Kidney (tissue), 19 donors: ENCODE measurements around the gene TBC1D3H. TPM values are rescaled to one million over a fixed set of nuclear protein-coding genes. Genes with fewer than 3 reads are reported as not detected.
"Not testable (repeated sequence)": the region's sequence is repeated elsewhere in the genome, so short reads cannot be mapped to it uniquely, and the experiment has no call there.

Experiments
- DNase-seq, 5 donors: peaks; one replicate each; pipeline ENCODE4 v3.0.0-alpha.2; 2013 to 2020
- FAIRE-seq: peaks from 2 replicates; lab custom pipeline; 2012; peaks lifted over from hg19 to GRCh38; lab: Jason Lieb, UNC
- H3K27ac ChIP-seq, 2 donors: one replicate each; pipeline ENCODE4 v1.7.0; 2013; ENCODE audit warnings: low read depth in 2 of 2, low read length in 2 of 2, inconsistent platforms in 1 of 2
- H3K27me3 ChIP-seq: one replicate; pipeline ENCODE4 v1.7.1; 2013; ENCODE audit warnings: low read length, inconsistent platforms; ENCODE audit not compliant: control insufficient read depth, insufficient read depth
- H3K36me3 ChIP-seq, 3 donors: one replicate each; pipeline versions ENCODE4 v1.7.0 to v1.7.1; 2013; ENCODE audit warnings: low read length in 3 of 3, control low read depth in 1 of 3, inconsistent platforms in 1 of 3; ENCODE audit not compliant: insufficient read depth in 3 of 3, control insufficient read depth in 2 of 3
- H3K4me1 ChIP-seq, 3 donors: one replicate each; pipeline versions ENCODE4 v1.7.0 to v1.7.1; 2013; ENCODE audit warnings: low read length in 3 of 3, inconsistent platforms in 1 of 3, low read depth in 1 of 3; ENCODE audit not compliant: control insufficient read depth in 2 of 3, insufficient read depth in 2 of 3
- H3K4me3 ChIP-seq, 3 donors: one replicate each; pipeline versions ENCODE4 v1.7.0 to v1.8.1; 2013; ENCODE audit warnings: low read length in 3 of 3, control low read depth in 1 of 3, inconsistent platforms in 1 of 3
- H3K9ac ChIP-seq, 3 donors: one replicate each; pipeline versions ENCODE4 v1.7.0 to v1.7.1; 2013; ENCODE audit warnings: low read length in 3 of 3, control low read depth in 1 of 3, inconsistent platforms in 1 of 3
- H3K9me3 ChIP-seq, 3 donors: one replicate each; pipeline versions ENCODE4 v1.7.0 to v1.7.1; 2013; ENCODE audit warnings: low read length in 3 of 3, control low read depth in 1 of 3, inconsistent platforms in 1 of 3; ENCODE audit not compliant: control insufficient read depth in 2 of 3, insufficient read depth in 1 of 3
- intact Hi-C: fragments of 100-400 bp; cut with DNase I; formaldehyde crosslinking; loops from one replicate; pipeline ENCODE4 v1.11.1; 2022
- long read RNA-seq, 10 donors: library from polyadenylated mRNA in 1 of 10; unstranded in 1 of 10; transcript quantifications; one replicate each; pipeline ENCODE4 v2.0.0 and lab custom pipeline, GENCODE V29; 2021 to 2026
- polyA plus RNA-seq: library from polyadenylated mRNA; stranded (reverse); fragments of 350-450 nt; fragmentation: Illumina TruSeq; extraction: RNeasy Lipid Tissue Mini Kit (QIAGEN cat#74804); gene quantifications from one replicate; pipeline ENCODE4 v1.2.3, GENCODE V29; 2014; ENCODE audit warnings: low read depth, low replicate concordance; ENCODE audit not compliant: insufficient read depth
- total RNA-seq: library from RNA; stranded (reverse); fragmentation: NEBNext Ultra II Directional; extraction: Animal tissue kit (Norgen Biotek cat#: 25700); gene quantifications from one replicate; pipeline ENCODE4 v1.2.1, GENCODE V29; 2021
- donor health status: control.
- donor health status: control.
- donor health status: DM: yes; HTN: yes; CAD: no.
- donor health status: Normal renal cell carcinoma (clear cell type).

Gene TBC1D3H
- total RNA-seq, result not detected
- not detected for polyA plus RNA-seq
- long read RNA-seq, donor 1, result 0 reads
- long read RNA-seq, donor 2, result 0 reads
- long read RNA-seq, donor 3, result 0 reads
- long read RNA-seq, donor 4, result 0 reads
- long read RNA-seq, donor 5, result 0 reads
- long read RNA-seq, donor 6, result 0 reads
- long read RNA-seq, donor 7, result 0 reads
- long read RNA-seq, donor 8, result 0 reads
- long read RNA-seq, donor 9, result 0 reads
- long read RNA-seq, donor 10, result 0 reads

DNA sequence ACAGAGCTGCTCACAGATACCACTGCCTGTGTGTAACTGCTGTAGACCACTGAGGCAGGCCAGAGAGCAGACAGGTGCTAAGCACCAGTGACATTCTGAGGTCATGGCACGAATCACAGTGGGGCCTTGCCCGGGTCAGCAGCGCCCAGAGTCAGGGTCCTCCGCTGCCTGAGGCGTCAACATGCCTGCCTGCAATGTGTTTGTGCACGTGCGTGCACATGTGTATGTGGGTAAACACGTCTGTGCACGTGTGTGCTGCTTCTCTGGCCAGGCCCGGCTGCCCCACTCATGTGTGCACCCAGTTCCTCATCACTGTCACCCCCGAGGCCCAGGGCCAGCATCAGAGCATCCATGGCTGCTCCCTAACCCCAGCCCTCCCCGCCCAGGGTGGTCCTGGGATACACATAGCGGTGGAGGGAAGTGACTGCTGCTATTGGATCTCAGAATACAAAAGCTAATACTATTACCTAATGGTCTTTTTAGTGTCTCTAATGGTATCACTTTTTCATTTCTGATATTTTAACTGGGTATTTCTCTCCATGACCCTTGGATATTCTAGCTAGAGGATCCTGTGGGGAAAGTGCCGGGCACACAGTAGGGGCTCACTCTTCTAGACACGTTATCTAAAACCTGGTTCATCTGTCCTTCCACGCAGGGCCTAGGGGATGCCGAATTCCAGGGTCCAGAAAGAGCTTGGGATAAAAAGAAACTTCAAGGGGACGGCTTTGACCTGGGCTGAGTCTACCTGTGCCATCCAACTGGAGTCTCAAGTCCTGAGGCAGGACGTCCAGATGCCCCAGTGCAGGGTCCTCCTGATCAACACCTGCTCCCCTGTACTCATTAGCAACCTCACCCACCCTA lies at the start of gene TBC1D3H:
Gene TBC1D3H, minus strand, starts transcription at position 51 of the 861 bp plus-strand sequence. CDS start 1,540 bp downstream, outside the sequence.
- H3K27me3 ChIP-seq, intact Hi-C loops, DNase-seq, H3K9me3 ChIP-seq, H3K4me3 ChIP-seq, H3K36me3 ChIP-seq, H3K27ac ChIP-seq, H3K9ac ChIP-seq, H3K4me1 ChIP-seq, FAIRE-seq: not testable (repeated sequence)

DNA sequence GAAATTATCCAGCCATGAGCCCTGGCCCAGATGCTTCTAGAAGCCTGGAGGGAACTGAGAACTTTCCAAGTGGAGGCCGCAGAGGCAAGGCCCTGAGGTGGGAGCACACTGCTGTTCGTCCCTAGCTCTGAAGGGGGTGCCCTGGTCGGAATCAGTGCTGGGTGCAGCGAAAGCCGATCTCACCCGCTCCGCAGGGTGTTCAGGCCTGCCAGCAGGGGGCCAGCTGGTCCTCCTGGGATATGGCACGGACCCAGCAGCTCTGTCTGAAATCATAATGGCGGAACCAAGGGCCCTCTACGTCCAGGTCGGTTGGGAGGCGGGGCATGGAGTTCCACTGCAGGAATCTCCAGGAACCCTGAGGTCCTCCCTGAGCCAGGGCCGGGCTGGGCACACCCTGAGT lies 40.7 kb upstream of the TBC1D3H start:
- not testable (repeated sequence) for FAIRE-seq

DNA sequence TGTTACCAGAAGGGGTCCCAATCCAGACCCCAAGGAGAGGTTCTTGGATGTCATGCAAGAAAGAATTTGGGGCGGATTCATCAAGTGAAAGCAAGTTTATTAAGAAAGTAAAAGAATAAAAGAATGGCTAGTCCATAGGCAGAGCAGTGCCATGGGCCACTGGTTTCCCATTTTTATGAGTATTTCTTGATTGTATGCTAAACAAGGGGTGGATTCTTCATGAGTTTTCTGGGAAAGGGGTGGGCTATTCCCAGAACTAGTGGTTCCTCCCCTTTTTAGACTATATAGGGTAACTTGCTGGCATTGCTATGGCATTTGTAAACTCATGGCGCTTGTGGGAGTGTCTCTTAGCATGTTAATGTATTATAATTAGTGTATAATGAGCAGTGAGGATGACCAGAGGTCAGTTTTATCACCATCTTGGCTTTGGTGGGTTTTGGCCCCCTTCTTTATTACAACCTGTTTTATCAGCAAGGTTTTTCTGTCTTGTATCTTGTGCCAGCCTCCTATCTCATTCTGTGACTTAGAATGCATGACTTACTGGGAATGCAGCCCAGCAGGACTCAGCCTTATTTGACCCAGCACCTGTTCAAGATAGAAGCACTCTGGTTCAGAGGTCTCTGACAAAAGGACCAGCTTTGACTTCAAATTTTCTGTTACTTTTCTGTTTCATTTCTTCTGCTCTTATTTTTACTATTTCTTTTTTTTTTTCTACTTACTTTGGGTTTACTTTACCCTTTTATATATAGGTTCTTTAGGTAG lies 27.1 kb upstream of the TBC1D3H start:
- H3K4me3 ChIP-seq, H3K27me3 ChIP-seq, H3K27ac ChIP-seq, H3K9me3 ChIP-seq, H3K4me1 ChIP-seq, DNase-seq, H3K9ac ChIP-seq, intact Hi-C loops, H3K36me3 ChIP-seq, FAIRE-seq: not testable (repeated sequence)

More for the DNA sequence above, 40.7 kb upstream of the TBC1D3H start:
- H3K4me1 ChIP-seq, H3K27ac ChIP-seq, H3K9me3 ChIP-seq, H3K27me3 ChIP-seq, H3K4me3 ChIP-seq, H3K36me3 ChIP-seq, DNase-seq, H3K9ac ChIP-seq, intact Hi-C loops: not testable (repeated sequence)

DNA sequence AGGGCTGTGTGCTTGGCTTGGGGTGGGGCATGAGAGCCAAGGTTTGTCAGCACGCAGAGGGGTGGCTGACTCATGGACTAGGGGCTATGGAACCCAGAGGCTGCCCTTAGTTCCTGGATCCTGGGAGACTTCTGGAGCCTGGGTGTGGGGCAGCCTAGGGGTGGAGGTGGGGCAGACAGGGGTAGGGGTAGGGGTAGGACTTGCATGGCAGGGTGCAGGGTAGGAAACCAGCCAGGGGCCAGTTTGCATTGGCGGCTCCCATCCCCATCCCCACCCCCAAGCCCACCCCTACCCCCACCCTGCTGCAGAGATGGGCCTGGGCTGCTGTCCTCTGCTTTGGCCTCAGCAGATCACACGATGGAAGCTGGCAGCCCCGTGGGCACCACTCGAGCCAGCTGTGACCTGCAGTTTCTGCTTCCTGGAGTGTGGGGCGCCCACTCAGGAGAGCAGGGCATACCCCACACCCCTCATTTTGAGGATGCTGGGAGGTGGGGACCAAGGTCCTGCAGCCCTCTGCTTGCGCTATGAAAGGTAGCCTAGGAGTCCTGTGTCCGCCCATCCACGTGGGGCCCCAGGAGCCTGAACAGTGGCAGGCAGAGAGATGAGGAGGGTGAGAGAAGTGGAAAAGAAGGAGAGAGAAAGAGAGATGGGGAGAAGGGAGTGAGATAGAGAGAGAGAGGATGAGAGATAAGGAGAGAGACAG lies 2.9 kb upstream of the TBC1D3H start:
- H3K9ac ChIP-seq, H3K27ac ChIP-seq, H3K9me3 ChIP-seq, H3K4me1 ChIP-seq, H3K4me3 ChIP-seq, intact Hi-C loops, H3K36me3 ChIP-seq, H3K27me3 ChIP-seq, DNase-seq, FAIRE-seq: not testable (repeated sequence)

DNA sequence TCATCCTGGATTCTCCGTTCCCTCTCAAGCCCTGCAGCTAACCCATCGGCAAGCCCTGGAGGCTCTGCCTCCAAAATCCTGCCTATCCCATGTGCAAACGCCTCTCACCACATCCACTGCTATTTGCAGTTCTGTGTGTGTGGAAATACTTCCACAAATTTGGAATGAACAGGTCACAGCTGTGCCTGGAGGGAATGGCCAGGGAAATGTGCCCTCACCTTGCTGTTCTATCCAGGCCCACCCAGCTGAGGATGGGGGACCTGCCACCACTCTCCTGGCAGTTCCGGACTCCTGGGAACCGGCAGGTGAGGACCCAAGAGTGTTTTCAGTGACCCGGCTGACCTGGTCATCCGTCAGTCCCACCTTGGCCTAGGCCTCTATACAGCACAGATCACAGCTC lies 12.3 kb downstream of the TBC1D3H start:
- H3K9ac ChIP-seq, FAIRE-seq, H3K4me1 ChIP-seq, DNase-seq, H3K4me3 ChIP-seq, H3K27me3 ChIP-seq, intact Hi-C loops, H3K9me3 ChIP-seq, H3K27ac ChIP-seq, H3K36me3 ChIP-seq: not testable (repeated sequence)

DNA sequence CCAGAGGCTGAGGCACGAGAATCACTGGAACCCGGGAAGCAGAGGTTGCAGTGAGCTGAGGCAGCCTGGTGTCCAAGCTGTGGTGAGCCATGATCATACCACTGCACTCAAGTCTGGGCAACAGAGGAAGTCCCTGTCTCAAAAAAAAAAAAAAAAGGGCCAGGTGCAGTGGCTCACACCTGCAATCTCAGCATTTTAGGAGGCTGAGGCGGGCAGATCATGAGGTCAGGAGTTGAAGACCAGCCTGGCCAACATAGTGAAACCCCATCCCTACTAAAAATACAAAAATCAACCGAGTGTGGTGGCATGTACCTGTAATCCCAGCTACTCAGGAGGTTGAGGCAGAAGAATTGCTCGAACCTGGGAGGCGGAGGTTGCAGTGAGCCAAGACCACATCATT lies 25.7 kb downstream of the TBC1D3H start:
- H3K4me1 ChIP-seq, H3K9me3 ChIP-seq, H3K4me3 ChIP-seq, H3K27ac ChIP-seq, H3K27me3 ChIP-seq, H3K36me3 ChIP-seq, FAIRE-seq, DNase-seq, H3K9ac ChIP-seq, intact Hi-C loops: not testable (repeated sequence)
